Measurements from ENCODE around the gene GC.

GRCh38 chr4:71830497-71831190, 46.8 kb upstream of the GC start:
- no peak for TF ChIP-seq EZH2 (IDR thresholded peaks at IDR 0.05)
- TF ChIP-seq CEBPB (IDR thresholded peaks at IDR 0.05; ENCODE audit: low read depth): no peak
- no peak for TF ChIP-seq CTCF (IDR thresholded peaks at IDR 0.05 in 2 of 3, conservative IDR thresholded peaks at IDR 0.05 in 1 of 3; ENCODE audit: borderline replicate concordance in 1 of 3, insufficient read depth in 1 of 3, low read depth in 2 of 3, low read length in 2 of 3)
- no peak for TF ChIP-seq POLR2A (IDR thresholded peaks at IDR 0.05; ENCODE audit: borderline replicate concordance, extremely low read depth, insufficient read depth, insufficient read length)
- no peak for TF ChIP-seq REST (IDR thresholded peaks at IDR 0.05; ENCODE audit: low read depth)
- TF ChIP-seq, protein P1, sequence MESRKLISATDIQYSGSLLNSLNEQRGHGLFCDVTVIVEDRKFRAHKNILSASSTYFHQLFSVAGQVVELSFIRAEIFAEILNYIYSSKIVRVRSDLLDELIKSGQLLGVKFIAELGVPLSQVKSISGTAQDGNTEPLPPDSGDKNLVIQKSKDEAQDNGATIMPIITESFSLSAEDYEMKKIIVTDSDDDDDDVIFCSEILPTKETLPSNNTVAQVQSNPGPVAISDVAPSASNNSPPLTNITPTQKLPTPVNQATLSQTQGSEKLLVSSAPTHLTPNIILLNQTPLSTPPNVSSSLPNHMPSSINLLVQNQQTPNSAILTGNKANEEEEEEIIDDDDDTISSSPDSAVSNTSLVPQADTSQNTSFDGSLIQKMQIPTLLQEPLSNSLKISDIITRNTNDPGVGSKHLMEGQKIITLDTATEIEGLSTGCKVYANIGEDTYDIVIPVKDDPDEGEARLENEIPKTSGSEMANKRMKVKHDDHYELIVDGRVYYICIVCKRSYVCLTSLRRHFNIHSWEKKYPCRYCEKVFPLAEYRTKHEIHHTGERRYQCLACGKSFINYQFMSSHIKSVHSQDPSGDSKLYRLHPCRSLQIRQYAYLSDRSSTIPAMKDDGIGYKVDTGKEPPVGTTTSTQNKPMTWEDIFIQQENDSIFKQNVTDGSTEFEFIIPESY (IDR thresholded peaks at IDR 0.05; ENCODE audit: extremely low read depth, insufficient replicate concordance, low read length): no peak
- TF ChIP-seq SRF (IDR thresholded peaks at IDR 0.05; ENCODE audit: low read depth): no peak
- TF ChIP-seq ZNF274 (IDR thresholded peaks at IDR 0.05; ENCODE audit: low read depth, low read length): no peak
